B cell (primary cell): ENCODE measurements around the gene UCP1. TPM values are rescaled to one million over a fixed set of nuclear protein-coding genes. Genes with fewer than 3 reads are reported as not detected.

Experiments used
- ATAC-seq: fragments of 200-7000 bp; cut with Tn5 transposase; one replicate; pipeline ENCODE4 v1.10.0; 2021; ENCODE audit warnings: low read depth, mild to moderate bottlenecking, moderate number of reproducible peaks, moderate library complexity
- CTCF ChIA-PET: fragments of 350-600 bp; sonication (Branson Sonifier 250); formaldehyde crosslinking; loops from one replicate; lab custom pipeline; 2021; ENCODE audit warnings: antibody characterized with exemption, inconsistent platforms; lab: Charles Lee
- POLR2A ChIA-PET: fragments of 350-600 bp; sonication (Branson Sonifier 250); formaldehyde crosslinking; loops from one replicate; lab custom pipeline; 2021; ENCODE audit warnings: antibody characterized with exemption; lab: Charles Lee
- DNase-seq: peaks from one replicate; pipeline ENCODE4 v3.0.0; 2013
- H2AFZ ChIP-seq: 2 replicates; pipeline ENCODE4 v1.6.1; 2012; ENCODE audit warnings: mild to moderate bottlenecking, low read depth, low read length; ENCODE audit not compliant: insufficient read depth, poor library complexity, severe bottlenecking
- H3K27ac ChIP-seq, 2 donors: 1 replicate in 1 of 2; 2 replicates in 1 of 2; pipeline ENCODE4 v1.5.1; 2012 to 2013; ENCODE audit warnings: low read length in 2 of 2, mild to moderate bottlenecking in 2 of 2, moderate library complexity in 1 of 2
- H3K27me3 ChIP-seq, 4 experiments: fragments of 200-600 bp in 1 of 4; sonication (generic) in 1 of 4; replicated peaks in 1 of 4; 1 replicate in 2 of 4; 2 replicates in 2 of 4; pipeline versions ENCODE4 v1.6.1 to v1.7.0; 2013 to 2016; ENCODE audit warnings: low read length in 3 of 4, mild to moderate bottlenecking in 2 of 4, mixed read lengths in 1 of 4, moderate library complexity in 1 of 4; ENCODE audit not compliant: insufficient read depth in 4 of 4, control insufficient read depth in 3 of 4; ENCODE audit errors: control extremely low read depth in 1 of 4
- H3K36me3 ChIP-seq, 2 experiments: replicated peaks in 1 of 2; 1 replicate in 1 of 2; 2 replicates in 1 of 2; pipeline versions ENCODE4 v1.6.1 to v1.7.1; 2013; ENCODE audit warnings: low read length in 1 of 2; ENCODE audit not compliant: insufficient read depth in 2 of 2, control insufficient read depth in 1 of 2; ENCODE audit errors: control extremely low read depth in 1 of 2, extremely low read depth in 1 of 2
- H3K4me1 ChIP-seq, 2 donors: fragments of 200-600 bp in 1 of 2; sonication (generic) in 1 of 2; 1 replicate in 1 of 2; 2 replicates in 1 of 2; pipeline versions ENCODE4 v1.5.1 to v1.6.1; 2013 to 2017; ENCODE audit warnings: low read length in 2 of 2; ENCODE audit not compliant: control insufficient read depth in 2 of 2, insufficient read depth in 2 of 2
- H3K4me2 ChIP-seq: replicated peaks from 2 replicates; pipeline ENCODE3; 2012; ENCODE audit warnings: mild to moderate bottlenecking, low read depth, low read length; ENCODE audit not compliant: poor library complexity, severe bottlenecking
- H3K4me3 ChIP-seq, 5 experiments: fragments of 200-600 bp in 1 of 5; sonication (generic) in 1 of 5; 1 replicate in 3 of 5; 2 replicates in 2 of 5; pipeline versions ENCODE4 v1.5.1 to v1.7.0; 2011 to 2016; ENCODE audit warnings: low read length in 4 of 5, mild to moderate bottlenecking in 4 of 5, low read depth in 2 of 5, control low read depth in 1 of 5, moderate library complexity in 1 of 5; ENCODE audit not compliant: insufficient read depth in 1 of 5; ENCODE audit errors: control extremely low read depth in 1 of 5, extremely low read depth in 1 of 5
- H3K79me2 ChIP-seq: fragments of 200-600 bp; sonication (generic); one replicate; pipeline ENCODE4 v1.6.0; 2016; ENCODE audit warnings: low read length; ENCODE audit not compliant: control insufficient read depth, insufficient read depth
- H3K9ac ChIP-seq: fragments of 200-600 bp; sonication (generic); 2 replicates; pipeline ENCODE4 v1.6.1; 2017; ENCODE audit warnings: mild to moderate bottlenecking, low read length, moderate library complexity
- H3K9me3 ChIP-seq, 3 donors: one replicate each; pipeline versions ENCODE4 v1.6.1 to v1.7.1; 2013; ENCODE audit warnings: low read length in 2 of 3; ENCODE audit not compliant: control insufficient read depth in 2 of 3, insufficient read depth in 1 of 3; ENCODE audit errors: control extremely low read depth in 1 of 3
- H4K20me1 ChIP-seq: 2 replicates; pipeline ENCODE4 v1.6.0; 2012; ENCODE audit warnings: mild to moderate bottlenecking, low read length; ENCODE audit not compliant: insufficient read depth, control insufficient read depth, poor library complexity, severe bottlenecking
- H3K27ac Mint-ChIP-seq: one replicate; pipeline ENCODE4 v1.8.0; 2021; ENCODE audit warnings: mixed read lengths
- H3K27me3 Mint-ChIP-seq: one replicate; pipeline ENCODE4 v1.8.0; 2021; ENCODE audit warnings: mixed read lengths
- H3K4me1 Mint-ChIP-seq: one replicate; pipeline ENCODE4 v1.8.0; 2021; ENCODE audit warnings: mixed read lengths
- H3K4me3 Mint-ChIP-seq: one replicate; pipeline ENCODE4 v1.8.0; 2021; ENCODE audit warnings: mixed read lengths
- H3K9me3 Mint-ChIP-seq: one replicate; pipeline ENCODE4 v1.8.0; 2022; ENCODE audit warnings: mixed read lengths; ENCODE audit not compliant: insufficient read depth
- EZH2 ChIP-seq: IDR thresholded peaks from 2 replicates; pipeline ENCODE4 v1.6.1; 2012; ENCODE audit warnings: borderline replicate concordance, low read depth, mild to moderate bottlenecking, moderate library complexity, low read length; ENCODE audit not compliant: insufficient read depth, poor library complexity, severe bottlenecking
- WGBS: methylation state at CpG from one replicate; pipeline ENCODE4 v1.1.5; 2013; ENCODE audit warnings: missing lambda C conversion rate; ENCODE audit not compliant: insufficient coverage; 5-methylcytosine and 5-hydroxymethylcytosine counted together
- intact Hi-C: fragments of 100-400 bp; cut with micrococcal nuclease; formaldehyde crosslinking; loops from one replicate; pipeline ENCODE4 v1.10.0; 2022
- polyA plus RNA-seq: library from polyadenylated mRNA; depleted of rRNA; stranded (reverse); fragments of >200 nt; gene quantifications from 2 replicates; pipeline ENCODE4 v1.2.3, GENCODE V29; 2012
- total RNA-seq, 2 donors: library from RNA; stranded (reverse); fragments of 120-200 nt in 1 of 2; gene quantifications; 1 replicate in 1 of 2; 2 replicates in 1 of 2; pipeline versions ENCODE4 v1.2.3 to v1.2.4, GENCODE V29; 2013 to 2022
- TF ChIP-seq, protein P1 (sequence below): fragments of 200-600 bp; IDR thresholded peaks from one replicate; pipeline ENCODE4 v1.8.0; 2022; ENCODE audit warnings: antibody characterized with exemption, mild to moderate bottlenecking

Gene UCP1
- total and polyA plus RNA-seq, 2 donors (not counting 1 experiment from before 2014, with no cell fraction given) = not detected

- ATAC-seq (no peak), DNase-seq (no peak)
- intact Hi-C loops = no loop called here
- Mint-ChIP-seq H3K9me3 (no peaks in the 10 kb centered on the region), H3K27ac (no peak overlapping the region), H3K4me3 (no peak overlapping the region), H3K4me1 (no peaks in the 10 kb centered on the region), H3K27me3 (peaks cover 41% of the 10 kb centered on the region)
- Histone ChIP-seq H3K4me1 (no peaks in the 10 kb centered on the region), H3K9ac (no peak overlapping the region), H3K9me3 (no peaks in the 10 kb centered on the region), H3K27ac (no peak overlapping the region), H2AFZ (no peak overlapping the region), H3K36me3 (no peaks in the 10 kb centered on the region), H3K27me3 (peaks cover 0 to 3% (median 0%) of the 10 kb centered on the region in 4 experiments), H3K4me3 (no peak overlapping the region), H3K4me2 (no peak overlapping the region), H3K79me2 (no peaks in the 10 kb centered on the region), H4K20me1 (no peaks in the 10 kb centered on the region)
- WGBS = 91% methylated on average over 2 of the region's 2 CpGs
- CTCF ChIA-PET = interaction anchor here (0.8 to 1.3 kb wide), 2 partner anchors 9 to 16 kb away, joined by 3 read pairs; no protein-coding TSS in a partner anchor
- POLR2A ChIA-PET = no interaction called here
- no peak for TF ChIP-seq EZH2
- TF ChIP-seq, protein P1, sequence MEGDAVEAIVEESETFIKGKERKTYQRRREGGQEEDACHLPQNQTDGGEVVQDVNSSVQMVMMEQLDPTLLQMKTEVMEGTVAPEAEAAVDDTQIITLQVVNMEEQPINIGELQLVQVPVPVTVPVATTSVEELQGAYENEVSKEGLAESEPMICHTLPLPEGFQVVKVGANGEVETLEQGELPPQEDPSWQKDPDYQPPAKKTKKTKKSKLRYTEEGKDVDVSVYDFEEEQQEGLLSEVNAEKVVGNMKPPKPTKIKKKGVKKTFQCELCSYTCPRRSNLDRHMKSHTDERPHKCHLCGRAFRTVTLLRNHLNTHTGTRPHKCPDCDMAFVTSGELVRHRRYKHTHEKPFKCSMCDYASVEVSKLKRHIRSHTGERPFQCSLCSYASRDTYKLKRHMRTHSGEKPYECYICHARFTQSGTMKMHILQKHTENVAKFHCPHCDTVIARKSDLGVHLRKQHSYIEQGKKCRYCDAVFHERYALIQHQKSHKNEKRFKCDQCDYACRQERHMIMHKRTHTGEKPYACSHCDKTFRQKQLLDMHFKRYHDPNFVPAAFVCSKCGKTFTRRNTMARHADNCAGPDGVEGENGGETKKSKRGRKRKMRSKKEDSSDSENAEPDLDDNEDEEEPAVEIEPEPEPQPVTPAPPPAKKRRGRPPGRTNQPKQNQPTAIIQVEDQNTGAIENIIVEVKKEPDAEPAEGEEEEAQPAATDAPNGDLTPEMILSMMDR = no peak
Observed at GRCh38 chr4:140602714-140603113, 34.0 kb upstream of the UCP1 start.

GRCh38 chr4:140600408-140600807, 31.6 kb upstream of the UCP1 start:
- DNase-seq (no peak), ATAC-seq (no peak)
- H3K9ac ChIP-seq = no peak overlapping the region
- H3K4me2 ChIP-seq = no peak overlapping the region
- H4K20me1 ChIP-seq = no peaks in the 10 kb centered on the region
- no peak overlapping the region for H2AFZ ChIP-seq
- peaks cover 0 to 3% (median 0%) of the 10 kb centered on the region in 4 experiments for H3K27me3 ChIP-seq
- H3K4me1 ChIP-seq = no peaks in the 10 kb centered on the region
- Mint-ChIP-seq H3K4me1 (no peaks in the 10 kb centered on the region), H3K4me3 (no peak overlapping the region), H3K27ac (no peak overlapping the region), H3K9me3 (no peaks in the 10 kb centered on the region), H3K27me3 (peaks cover 29% of the 10 kb centered on the region)
- no peak overlapping the region for H3K27ac ChIP-seq
- 95% methylated on average over 7 of the region's 8 CpGs for WGBS
- intact Hi-C loops = no loop called here
- H3K9me3 ChIP-seq = no peaks in the 10 kb centered on the region
- no peaks in the 10 kb centered on the region for H3K79me2 ChIP-seq
- TF ChIP-seq, protein P1 = no peak
- TF ChIP-seq EZH2 = no peak
- no peak overlapping the region for H3K4me3 ChIP-seq
- H3K36me3 ChIP-seq = no peaks in the 10 kb centered on the region
- POLR2A ChIA-PET = no interaction called here
- CTCF ChIA-PET = interaction anchor here (0.9 kb wide), 1 partner anchor 33 kb away, joined by 3 read pairs; no protein-coding TSS in a partner anchor
